CD14-positive monocyte (primary cell): ENCODE results near the gene TAF11L2. TPM values are rescaled to one million over a fixed set of nuclear protein-coding genes. Genes with fewer than 3 reads are reported as not detected.

Experiments
- DNase-seq, 3 donors: peaks; one replicate each; pipeline ENCODE4 v3.0.0-alpha.2; 2011 to 2022
- H2AFZ ChIP-seq: 2 replicates; pipeline ENCODE4 v1.6.0; 2012; ENCODE audit warnings: mild to moderate bottlenecking, low read depth, low read length, inconsistent platforms; ENCODE audit not compliant: insufficient read depth, poor library complexity, severe bottlenecking
- H3K27ac ChIP-seq, 2 donors: 1 replicate in 1 of 2; 2 replicates in 1 of 2; pipeline ENCODE4 v1.5.1; 2012 to 2013; ENCODE audit warnings: low read length in 2 of 2, control low read depth in 1 of 2, inconsistent platforms in 1 of 2, low read depth in 1 of 2, mild to moderate bottlenecking in 1 of 2
- H3K27me3 ChIP-seq, 2 donors: one replicate each; pipeline versions ENCODE4 v1.6.0 to v1.6.1; 2011 to 2013; ENCODE audit warnings: low read length in 2 of 2; ENCODE audit not compliant: control insufficient read depth in 2 of 2, insufficient read depth in 2 of 2
- H3K36me3 ChIP-seq, 2 donors: replicated peaks in 1 of 2; 1 replicate in 1 of 2; 2 replicates in 1 of 2; pipeline versions ENCODE4 v1.5.1 to v1.6.1; 2012 to 2013; ENCODE audit warnings: low read length in 2 of 2, control low read depth in 1 of 2, inconsistent platforms in 1 of 2, mild to moderate bottlenecking in 1 of 2; ENCODE audit not compliant: insufficient read depth in 2 of 2, control insufficient read depth in 1 of 2
- H3K4me1 ChIP-seq, 2 donors: 1 replicate in 1 of 2; 2 replicates in 1 of 2; pipeline versions ENCODE4 v1.5.1 to v1.6.1; 2012 to 2013; ENCODE audit warnings: low read length in 2 of 2, control low read depth in 1 of 2, inconsistent platforms in 1 of 2, mild to moderate bottlenecking in 1 of 2, moderate library complexity in 1 of 2; ENCODE audit not compliant: insufficient read depth in 2 of 2, control insufficient read depth in 1 of 2
- H3K4me2 ChIP-seq: replicated peaks from 2 replicates; pipeline ENCODE3; 2012; ENCODE audit warnings: low read length, moderate library complexity, mild to moderate bottlenecking; ENCODE audit not compliant: poor library complexity, severe bottlenecking; ENCODE audit errors: extremely low read depth
- H3K4me3 ChIP-seq, 3 experiments: fragments of 200-600 bp in 1 of 3; sonication (generic) in 1 of 3; replicated peaks in 1 of 3; 1 replicate in 2 of 3; 2 replicates in 1 of 3; pipeline ENCODE4 v1.5.1; 2011 to 2013; ENCODE audit warnings: low read length in 3 of 3, mild to moderate bottlenecking in 3 of 3, control low read depth in 2 of 3, low read depth in 2 of 3, inconsistent platforms in 1 of 3, moderate library complexity in 1 of 3
- H3K79me2 ChIP-seq: 2 replicates; pipeline ENCODE4 v1.6.0; 2012; ENCODE audit warnings: mild to moderate bottlenecking, control low read depth, inconsistent platforms, low read length, moderate library complexity; ENCODE audit not compliant: insufficient read depth
- H3K9ac ChIP-seq: 2 replicates; pipeline ENCODE4 v1.6.0; 2017; ENCODE audit warnings: low read length, mild to moderate bottlenecking; ENCODE audit not compliant: insufficient read depth, poor library complexity, severe bottlenecking
- H3K9me3 ChIP-seq, 2 donors: replicated peaks in 1 of 2; 1 replicate in 1 of 2; 2 replicates in 1 of 2; pipeline versions ENCODE4 v1.5.1 to v1.6.1; 2012 to 2013; ENCODE audit warnings: low read length in 2 of 2, control low read depth in 1 of 2; ENCODE audit not compliant: control insufficient read depth in 1 of 2, insufficient read depth in 1 of 2
- H4K20me1 ChIP-seq: 2 replicates; pipeline ENCODE4 v1.6.0; 2012; ENCODE audit warnings: mild to moderate bottlenecking, low read length, control low read depth, moderate library complexity; ENCODE audit not compliant: insufficient read depth
- H3K27ac Mint-ChIP-seq, 7 donors: one replicate each; pipeline ENCODE4 v1.8.0; 2020; ENCODE audit warnings: mild to moderate bottlenecking in 7 of 7, mixed read lengths in 7 of 7, moderate library complexity in 6 of 7, inconsistent platforms in 2 of 7
- H3K27me3 Mint-ChIP-seq, 3 donors: one replicate each; pipeline ENCODE4 v1.8.0; 2021 to 2022; ENCODE audit warnings: low read depth in 3 of 3, mild to moderate bottlenecking in 3 of 3, mixed read lengths in 3 of 3, moderate library complexity in 3 of 3, inconsistent platforms in 1 of 3
- H3K36me3 Mint-ChIP-seq, 2 donors: one replicate each; pipeline ENCODE4 v1.8.0; 2020; ENCODE audit warnings: mixed read lengths in 2 of 2, inconsistent platforms in 1 of 2, mild to moderate bottlenecking in 1 of 2
- H3K4me1 Mint-ChIP-seq: one replicate; pipeline ENCODE4 v1.8.0; 2020; ENCODE audit warnings: mild to moderate bottlenecking, mixed read lengths
- H3K4me3 Mint-ChIP-seq, 2 donors: one replicate each; pipeline ENCODE4 v1.8.0; 2020; ENCODE audit warnings: mild to moderate bottlenecking in 2 of 2, mixed read lengths in 2 of 2, moderate library complexity in 1 of 2
- H3K9me3 Mint-ChIP-seq, 7 donors: one replicate each; pipeline ENCODE4 v1.8.0; 2020 to 2022; ENCODE audit warnings: mixed read lengths in 7 of 7, mild to moderate bottlenecking in 6 of 7, moderate library complexity in 6 of 7, inconsistent platforms in 2 of 7
- WGBS: methylation state at CpG from one replicate; pipeline ENCODE4 v1.1.5; 2013; ENCODE audit warnings: missing lambda C conversion rate; ENCODE audit not compliant: insufficient coverage; 5-methylcytosine and 5-hydroxymethylcytosine counted together
- intact Hi-C, 2 donors: fragments of 100-400 bp; cut with micrococcal nuclease; formaldehyde crosslinking; loops; one replicate each; pipeline versions ENCODE4 v1.15.0 to v1.15.1; 2023
- polyA plus RNA-seq, 3 donors: library from polyadenylated mRNA; depleted of rRNA in 1 of 3; unstranded in 2 of 3; stranded (reverse) in 1 of 3; fragments of 300-500 nt in 2 of 3; fragments of >200 nt in 1 of 3; fragmentation: Illumina TruSeq in 2 of 3; gene quantifications; 1 replicate in 2 of 3; 2 replicates in 1 of 3; pipeline ENCODE4 v1.2.3, GENCODE V29; 2012 to 2021
- TF ChIP-seq, protein P1 (sequence below): fragments of 200-600 bp; IDR thresholded peaks from one replicate; pipeline ENCODE4 v1.8.0; 2022; ENCODE audit warnings: antibody characterized with exemption, mild to moderate bottlenecking

The TAF11L2 gene
- polyA plus RNA-seq, 3 donors: not detected

DNA sequence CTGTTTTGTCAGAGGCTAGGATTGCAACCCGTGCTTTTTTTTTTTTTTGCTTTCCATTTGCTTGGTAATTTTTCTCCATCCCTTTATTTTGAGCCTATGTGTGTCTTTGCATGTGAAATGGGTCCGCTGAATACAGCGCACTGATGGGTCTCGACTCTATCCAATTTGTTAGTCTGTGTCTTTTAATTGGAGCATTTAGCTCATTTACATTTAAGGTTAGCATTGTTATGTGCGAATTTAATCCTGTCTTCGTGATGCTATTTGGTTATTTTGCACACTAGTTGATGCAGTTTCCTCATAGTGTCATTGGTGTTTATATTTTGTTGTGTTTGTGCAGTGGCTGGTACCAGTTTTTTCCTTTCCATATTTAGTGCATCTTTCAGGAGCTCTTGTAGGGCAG is 36.2 kb upstream of the TAF11L2 start:
- Histone ChIP-seq H3K4me1 (peaks cover 0 to under 1% of the 10 kb centered on the region in 2 donors), H4K20me1 (no peaks in the 10 kb centered on the region), H3K27me3 (no peaks in the 10 kb centered on the region), H3K4me2 (no peak overlapping the region), H3K36me3 (no peaks in the 10 kb centered on the region), H3K4me3 (no peak overlapping the region), H3K79me2 (no peaks in the 10 kb centered on the region), H2AFZ (no peak overlapping the region), H3K27ac (no peak overlapping the region), H3K9ac (no peak overlapping the region), H3K9me3 (peaks cover 0 to 11% of the 10 kb centered on the region in 2 donors)
- Mint-ChIP-seq H3K9me3 (peaks cover 6 to 29% (median 23%) of the 10 kb centered on the region in 7 donors), H3K36me3 (no peaks in the 10 kb centered on the region), H3K27me3 (peaks cover 0 to 4% (median 2%) of the 10 kb centered on the region in 3 donors), H3K4me3 (no peak overlapping the region), H3K27ac (no peak overlapping the region), H3K4me1 (peaks cover 15% of the 10 kb centered on the region)
- no peak for DNase-seq
- TF ChIP-seq, protein P1, sequence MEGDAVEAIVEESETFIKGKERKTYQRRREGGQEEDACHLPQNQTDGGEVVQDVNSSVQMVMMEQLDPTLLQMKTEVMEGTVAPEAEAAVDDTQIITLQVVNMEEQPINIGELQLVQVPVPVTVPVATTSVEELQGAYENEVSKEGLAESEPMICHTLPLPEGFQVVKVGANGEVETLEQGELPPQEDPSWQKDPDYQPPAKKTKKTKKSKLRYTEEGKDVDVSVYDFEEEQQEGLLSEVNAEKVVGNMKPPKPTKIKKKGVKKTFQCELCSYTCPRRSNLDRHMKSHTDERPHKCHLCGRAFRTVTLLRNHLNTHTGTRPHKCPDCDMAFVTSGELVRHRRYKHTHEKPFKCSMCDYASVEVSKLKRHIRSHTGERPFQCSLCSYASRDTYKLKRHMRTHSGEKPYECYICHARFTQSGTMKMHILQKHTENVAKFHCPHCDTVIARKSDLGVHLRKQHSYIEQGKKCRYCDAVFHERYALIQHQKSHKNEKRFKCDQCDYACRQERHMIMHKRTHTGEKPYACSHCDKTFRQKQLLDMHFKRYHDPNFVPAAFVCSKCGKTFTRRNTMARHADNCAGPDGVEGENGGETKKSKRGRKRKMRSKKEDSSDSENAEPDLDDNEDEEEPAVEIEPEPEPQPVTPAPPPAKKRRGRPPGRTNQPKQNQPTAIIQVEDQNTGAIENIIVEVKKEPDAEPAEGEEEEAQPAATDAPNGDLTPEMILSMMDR: no peak
- WGBS: no CpG with 5 or more reads among the region's 6 CpGs
- intact Hi-C loops: no loop called here

DNA sequence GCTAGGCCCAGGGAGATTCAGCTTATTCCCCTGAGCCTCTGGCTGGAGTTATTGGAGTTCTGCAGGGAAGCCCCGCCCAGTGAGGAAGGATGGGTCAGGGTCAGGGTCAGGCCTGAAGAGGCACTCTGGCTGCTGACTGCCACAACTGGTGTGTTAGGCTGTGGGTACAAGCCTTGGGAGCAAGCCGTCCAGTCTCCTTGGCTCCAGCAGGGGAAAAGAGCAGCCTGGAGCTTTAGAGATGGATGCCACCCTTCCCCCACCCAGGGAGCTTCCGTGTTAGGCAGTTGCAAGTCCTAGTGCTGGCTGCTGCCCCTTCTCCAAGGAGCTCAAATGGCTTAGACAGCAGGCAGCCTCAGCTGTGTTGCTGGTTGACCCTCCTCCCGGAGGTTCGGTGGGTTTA is 34.4 kb upstream of the TAF11L2 start:
- Histone ChIP-seq H2AFZ (no peak overlapping the region), H3K9me3 (peaks cover 0 to 8% of the 10 kb centered on the region in 2 donors), H3K27me3 (no peaks in the 10 kb centered on the region), H3K27ac (no peak overlapping the region), H3K79me2 (no peaks in the 10 kb centered on the region), H3K36me3 (no peaks in the 10 kb centered on the region), H4K20me1 (no peaks in the 10 kb centered on the region), H3K4me1 (no peaks in the 10 kb centered on the region), H3K4me2 (no peak overlapping the region), H3K9ac (no peak overlapping the region), H3K4me3 (no peak overlapping the region)
- Mint-ChIP-seq H3K27ac (no peak overlapping the region), H3K4me1 (peaks cover 15% of the 10 kb centered on the region), H3K9me3 (peaks cover 9 to 25% (median 19%) of the 10 kb centered on the region in 7 donors), H3K4me3 (no peak overlapping the region), H3K36me3 (no peaks in the 10 kb centered on the region), H3K27me3 (peaks cover 0 to 5% (median 2%) of the 10 kb centered on the region in 3 donors)
- intact Hi-C loops: no loop called here
- DNase-seq: no peak
- TF ChIP-seq, protein P1: no peak
- WGBS: 100% methylated on average over 3 of the region's 5 CpGs
